SU-DHL-6 (cell line): ENCODE measurements around the gene DNAJC10.
A peak's percentile ranks its signal among the peaks of the same experiment; 100 is the strongest.
"Not testable (repeated sequence)": the region's sequence is repeated elsewhere in the genome, so short reads cannot be mapped to it uniquely, and the experiment has no call there.

Source experiments
- H2AFZ ChIP-seq: fragments of 200-600 bp; sonication (generic); 2 replicates; pipeline ENCODE4 v1.6.1; 2014; ENCODE audit warnings: low read depth, mild to moderate bottlenecking, moderate library complexity, mixed read lengths, antibody characterized with exemption, low read length; ENCODE audit not compliant: severe bottlenecking
- H3F3A ChIP-seq: fragments of 200-600 bp; shearing (Covaris generic); 2 replicates; pipeline ENCODE4 v1.6.0; 2016; ENCODE audit warnings: antibody characterized with exemption, mild to moderate bottlenecking; ENCODE audit not compliant: insufficient read depth
- H3K27ac ChIP-seq: fragments of 200-600 bp; sonication (generic); 2 replicates; pipeline ENCODE4 v1.5.1; 2016; ENCODE audit warnings: low read depth, mild to moderate bottlenecking, low read length, moderate library complexity, mixed read lengths
- H3K27me3 ChIP-seq: fragments of 200-600 bp; sonication (generic), shearing (Covaris generic); 2 replicates; pipeline ENCODE4 v1.6.0; 2014; ENCODE audit warnings: mild to moderate bottlenecking, low read length
- H3K36me3 ChIP-seq: fragments of 200-600 bp; sonication (generic); 2 replicates; pipeline ENCODE4 v1.6.1; 2014; ENCODE audit warnings: mild to moderate bottlenecking, low read length, mixed read lengths
- H3K4me2 ChIP-seq: fragments of 300-600, 200-600 bp; shearing (Covaris generic), sonication (generic); 2 replicates; pipeline ENCODE4 v1.6.0; 2014; ENCODE audit warnings: low read length, low read depth, mild to moderate bottlenecking; ENCODE audit not compliant: poor library complexity, severe bottlenecking
- H3K4me3 ChIP-seq: fragments of 200-600 bp; sonication (generic); 2 replicates; pipeline ENCODE4 v1.5.1; 2014; ENCODE audit warnings: antibody characterized with exemption, low read length, mild to moderate bottlenecking, mixed read lengths; ENCODE audit not compliant: insufficient read depth, poor library complexity, severe bottlenecking
- H3K79me2 ChIP-seq: fragments of 200-600 bp; sonication (generic); 2 replicates; pipeline ENCODE4 v1.6.1; 2014; ENCODE audit warnings: mild to moderate bottlenecking, low read length, moderate library complexity; ENCODE audit not compliant: insufficient read depth
- H3K9ac ChIP-seq: fragments of 200-600 bp; sonication (generic); 2 replicates; pipeline ENCODE4 v1.7.0; 2014; ENCODE audit warnings: mild to moderate bottlenecking, low read length
- H3K9me2 ChIP-seq: fragments of 200-600 bp; sonication (generic); replicated peaks from 2 replicates; pipeline ENCODE4 v1.6.1; 2014; ENCODE audit warnings: low read length; ENCODE audit not compliant: insufficient read depth
- H3K9me3 ChIP-seq: fragments of 200-600 bp; sonication (generic); 2 replicates; pipeline ENCODE4 v1.6.1; 2014; ENCODE audit warnings: low read length, mixed read lengths; ENCODE audit not compliant: insufficient read depth
- H4K20me1 ChIP-seq: fragments of 200-600 bp; sonication (generic); 2 replicates; pipeline ENCODE4 v1.6.1; 2014; ENCODE audit warnings: low read depth, mild to moderate bottlenecking, antibody characterized with exemption, low read length, moderate library complexity, mixed read lengths
- EZH2phosphoT487 ChIP-seq: fragments of 200-600 bp; sonication (generic), shearing (Covaris generic); conservative IDR thresholded peaks from 2 replicates; pipeline ENCODE4 v1.6.1; 2018; ENCODE audit warnings: mild to moderate bottlenecking, antibody characterized with exemption, low read length, moderate library complexity, mixed read lengths
- TF ChIP-seq, protein P1 (sequence below): fragments of 200-600 bp; sonication (generic); IDR thresholded peaks from one replicate; pipeline ENCODE4 v1.5.1; 2017; ENCODE audit warnings: antibody characterized with exemption, mild to moderate bottlenecking, low read length, moderate library complexity; ENCODE audit not compliant: insufficient read depth, poor library complexity, severe bottlenecking

DNAJC10 gene

DNA sequence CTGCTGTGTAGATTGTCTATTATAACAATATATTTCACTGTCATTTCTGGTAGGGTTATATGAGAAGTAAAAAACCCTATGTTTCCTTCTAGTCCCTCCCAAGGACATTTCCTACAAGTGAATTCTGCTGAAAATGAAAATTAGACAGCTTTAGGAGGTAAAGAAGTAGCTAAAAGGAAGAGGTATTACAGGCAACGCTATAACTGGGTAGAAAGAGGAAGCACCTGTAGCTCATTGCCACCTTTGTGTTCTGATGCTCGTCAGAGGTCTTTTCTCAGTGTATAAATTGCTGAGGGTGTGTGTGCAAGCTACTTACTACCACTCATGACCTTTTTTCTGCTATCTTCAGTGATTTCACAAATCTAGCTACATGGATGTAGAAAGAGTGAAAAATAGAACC lies 1.4 kb downstream of the DNAJC10 start:
- Histone ChIP-seq H3K27me3 (no peaks in the 10 kb centered on the region), H3K4me3 (peak overlapping the region; percentile 78), H2AFZ (no peak overlapping the region), H3K9me3 (no peaks in the 10 kb centered on the region), H3F3A (peaks cover 40% of the 10 kb centered on the region), H4K20me1 (0 out of 2 replicates have a peak, but pooled peaks cover 4% of the 10 kb centered on the region), H3K9me2 (no peaks in the 10 kb centered on the region), H3K79me2 (peaks cover 45% of the 10 kb centered on the region), H3K4me2 (peak overlapping the region; percentile 98), H3K36me3 (peaks cover 33% of the 10 kb centered on the region), H3K9ac (peak overlapping the region; percentile 83), H3K27ac (peak overlapping the region; percentile 98)
- no peak for TF ChIP-seq EZH2phosphoT487
- TF ChIP-seq, protein P1, sequence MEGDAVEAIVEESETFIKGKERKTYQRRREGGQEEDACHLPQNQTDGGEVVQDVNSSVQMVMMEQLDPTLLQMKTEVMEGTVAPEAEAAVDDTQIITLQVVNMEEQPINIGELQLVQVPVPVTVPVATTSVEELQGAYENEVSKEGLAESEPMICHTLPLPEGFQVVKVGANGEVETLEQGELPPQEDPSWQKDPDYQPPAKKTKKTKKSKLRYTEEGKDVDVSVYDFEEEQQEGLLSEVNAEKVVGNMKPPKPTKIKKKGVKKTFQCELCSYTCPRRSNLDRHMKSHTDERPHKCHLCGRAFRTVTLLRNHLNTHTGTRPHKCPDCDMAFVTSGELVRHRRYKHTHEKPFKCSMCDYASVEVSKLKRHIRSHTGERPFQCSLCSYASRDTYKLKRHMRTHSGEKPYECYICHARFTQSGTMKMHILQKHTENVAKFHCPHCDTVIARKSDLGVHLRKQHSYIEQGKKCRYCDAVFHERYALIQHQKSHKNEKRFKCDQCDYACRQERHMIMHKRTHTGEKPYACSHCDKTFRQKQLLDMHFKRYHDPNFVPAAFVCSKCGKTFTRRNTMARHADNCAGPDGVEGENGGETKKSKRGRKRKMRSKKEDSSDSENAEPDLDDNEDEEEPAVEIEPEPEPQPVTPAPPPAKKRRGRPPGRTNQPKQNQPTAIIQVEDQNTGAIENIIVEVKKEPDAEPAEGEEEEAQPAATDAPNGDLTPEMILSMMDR, result no peak

DNA sequence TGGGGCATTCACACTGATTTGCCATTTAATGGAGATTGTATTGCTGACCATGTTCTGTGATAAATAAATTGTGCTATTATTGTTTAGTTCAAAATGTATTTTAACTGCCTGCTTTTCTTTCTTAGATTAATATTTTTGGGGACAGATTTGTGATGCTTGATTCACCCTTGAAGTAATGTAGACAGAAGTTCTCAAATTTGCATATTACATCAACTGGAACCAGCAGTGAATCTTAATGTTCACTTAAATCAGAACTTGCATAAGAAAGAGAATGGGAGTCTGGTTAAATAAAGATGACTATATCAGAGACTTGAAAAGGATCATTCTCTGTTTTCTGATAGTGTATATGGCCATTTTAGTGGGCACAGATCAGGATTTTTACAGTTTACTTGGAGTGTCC lies 1.8 kb downstream of the DNAJC10 start:
- Histone ChIP-seq H3F3A (peaks cover 40% of the 10 kb centered on the region), H3K9me3 (no peaks in the 10 kb centered on the region), H2AFZ (no peak overlapping the region), H3K27ac (peak overlapping the region; percentile 98), H3K9me2 (no peaks in the 10 kb centered on the region), H3K9ac (peak overlapping the region; percentile 83), H3K4me3 (peak overlapping the region; percentile 78), H3K79me2 (peaks cover 45% of the 10 kb centered on the region), H4K20me1 (0 out of 2 replicates have a peak, but pooled peaks cover 4% of the 10 kb centered on the region), H3K27me3 (no peaks in the 10 kb centered on the region), H3K4me2 (peak overlapping the region; percentile 98), H3K36me3 (peaks cover 37% of the 10 kb centered on the region)
- TF ChIP-seq, protein P1, result no peak
- TF ChIP-seq EZH2phosphoT487, result no peak

DNA sequence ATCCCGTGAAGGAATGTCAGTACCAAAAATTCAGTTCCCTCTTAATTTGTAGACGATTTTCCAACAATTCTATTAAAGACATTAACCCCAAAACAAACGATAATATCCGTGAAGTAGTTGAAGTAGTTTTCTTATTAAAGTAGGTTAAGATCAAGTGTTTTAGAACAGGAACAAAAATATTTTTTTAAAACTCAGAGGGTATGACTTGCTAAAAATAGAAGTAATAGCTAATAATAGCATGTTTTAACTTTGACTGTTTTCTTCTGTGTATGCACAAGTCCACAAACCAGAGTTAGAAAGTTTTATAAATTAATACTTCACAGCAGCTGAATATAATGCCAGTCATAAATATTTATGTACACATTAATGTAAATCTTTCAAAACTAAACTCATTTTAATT lies 2.4 kb downstream of the DNAJC10 start:
- H3K4me3 ChIP-seq, result peak overlapping the region; percentile 78
- H3K27me3 ChIP-seq, result no peaks in the 10 kb centered on the region
- peaks cover 49% of the 10 kb centered on the region for H3K79me2 ChIP-seq
- H3K27ac ChIP-seq, result peak overlapping the region; percentile 98
- peak overlapping the region; percentile 98 for H3K4me2 ChIP-seq
- 0 out of 2 replicates have a peak, but pooled peaks cover 4% of the 10 kb centered on the region for H4K20me1 ChIP-seq
- peaks cover 40% of the 10 kb centered on the region for H3F3A ChIP-seq
- H3K9ac ChIP-seq, result peak overlapping the region; percentile 83
- H3K9me2 ChIP-seq, result no peaks in the 10 kb centered on the region
- H3K9me3 ChIP-seq, result no peaks in the 10 kb centered on the region
- H3K36me3 ChIP-seq, result peaks cover 40% of the 10 kb centered on the region
- no peak overlapping the region for H2AFZ ChIP-seq
- no peak for TF ChIP-seq EZH2phosphoT487
- TF ChIP-seq, protein P1, result no peak

DNA sequence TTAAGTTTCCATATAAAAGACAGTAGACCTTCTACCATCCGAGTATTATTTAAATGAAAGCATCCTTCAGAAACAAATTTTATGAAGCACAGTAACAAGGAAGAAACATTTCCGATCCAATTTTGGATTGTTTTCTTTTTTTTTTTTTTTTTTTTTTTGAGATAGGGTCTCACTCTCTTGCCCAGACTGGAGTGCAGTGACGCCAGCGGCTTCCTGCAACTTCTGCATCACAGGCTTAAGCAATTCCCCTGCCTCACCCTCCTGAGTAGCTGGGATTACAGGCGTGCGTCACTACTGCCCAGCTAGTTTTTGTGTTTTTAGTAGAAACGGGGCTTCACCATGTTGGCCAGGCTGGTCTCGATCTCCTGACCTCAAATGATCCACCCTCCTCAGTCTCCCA lies 3.1 kb downstream of the DNAJC10 start:
- peaks cover 47% of the 10 kb centered on the region for H3K36me3 ChIP-seq
- peak overlapping the region; percentile 98 for H3K4me2 ChIP-seq
- peaks cover 40% of the 10 kb centered on the region for H3F3A ChIP-seq
- not testable (repeated sequence) for H4K20me1 ChIP-seq, H3K27me3 ChIP-seq, H3K9me3 ChIP-seq, H3K9me2 ChIP-seq, H2AFZ ChIP-seq
- H3K27ac ChIP-seq, result peak overlapping the region; percentile 98
- peaks cover 53% of the 10 kb centered on the region for H3K79me2 ChIP-seq
- peak overlapping the region; percentile 78 for H3K4me3 ChIP-seq
- peak overlapping the region; percentile 83 for H3K9ac ChIP-seq
